RPMI8226 (cell line): Measurements from ENCODE around the gene ITIH5.

Source experiments
- DNase-seq: peaks from one replicate; pipeline ENCODE4 v3.0.0-alpha.2; 2015

Gene ITIH5

DNA sequence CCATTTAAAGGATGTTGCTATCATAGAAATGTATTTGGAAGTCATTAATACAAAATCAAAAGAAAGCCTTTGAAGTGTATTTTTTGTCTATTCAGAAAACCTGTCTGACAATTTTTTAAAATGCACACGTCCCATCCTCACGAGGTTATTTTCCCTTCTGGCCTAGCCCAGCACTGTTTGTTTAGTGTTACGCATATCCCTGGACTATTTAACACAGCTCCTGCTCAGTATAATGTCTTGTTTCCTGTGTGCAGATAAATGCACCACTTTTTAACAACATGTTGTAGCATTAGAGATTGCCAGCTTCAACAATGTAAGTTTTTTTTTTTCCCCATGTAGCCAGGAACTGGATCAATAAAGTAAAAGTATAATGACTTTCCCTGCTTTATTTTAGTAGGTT lies 153.3 kb downstream of the ITIH5 start:
- no peak for DNase-seq

DNA sequence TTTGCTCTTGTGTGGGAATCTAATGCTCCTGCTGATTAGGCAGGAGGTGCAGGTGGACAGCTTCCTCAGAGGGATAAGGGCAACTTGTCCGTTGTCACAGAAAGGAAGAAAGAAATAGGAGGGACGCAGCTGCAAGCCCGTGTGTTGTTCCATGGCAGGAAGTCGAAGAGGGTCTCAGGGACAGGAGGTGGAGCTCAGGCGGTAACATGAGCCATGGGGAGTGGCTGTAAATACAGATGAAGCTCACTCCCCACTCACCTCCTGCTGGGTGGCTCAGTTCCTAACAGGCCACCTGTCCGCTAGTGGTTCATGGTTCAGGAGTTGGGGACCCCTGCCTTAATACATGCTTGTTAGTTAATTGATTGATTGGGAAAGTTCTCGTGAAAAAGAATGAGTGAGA lies 154.3 kb downstream of the ITIH5 start:
- no peak for DNase-seq

- no peak for DNase-seq
Measured at GRCh38 chr10:7511612-7512011, 155.2 kb downstream of the ITIH5 start.
